COLO829 (cell line): ENCODE measurements around the gene TMEM212.
A peak's percentile ranks its signal among the peaks of the same experiment; 100 is the strongest.

Experiments used
- DNase-seq: peaks from one replicate; pipeline ENCODE4 v3.0.0; 2012; ENCODE audit warnings: low spot score

TMEM212 gene

GRCh38 chr3:171834461-171834801, 8.7 kb upstream of the TMEM212 start:
- DNase-seq, result no peak

- no peak for DNase-seq
Observed at GRCh38 chr3:171835116-171835515, 8.0 kb upstream of the TMEM212 start.

GRCh38 chr3:171835613-171836012, 7.5 kb upstream of the TMEM212 start:
- DNase-seq, result no peak

- DNase-seq, result no peak
Observed at GRCh38 chr3:171836855-171837254, 6.3 kb upstream of the TMEM212 start.

- DNase-seq, result no peak
Observed at GRCh38 chr3:171837698-171838097, 5.5 kb upstream of the TMEM212 start.

GRCh38 chr3:171838218-171838720, 4.9 kb upstream of the TMEM212 start:
- no peak for DNase-seq

GRCh38 chr3:171839270-171839669, 3.9 kb upstream of the TMEM212 start:
- DNase-seq, result no peak

GRCh38 chr3:171840445-171840810, 2.7 kb upstream of the TMEM212 start:
- no peak for DNase-seq

GRCh38 chr3:171840811-171841619, 2.1 kb upstream of the TMEM212 start:
- no peak for DNase-seq

- DNase-seq, result no peak
Observed at GRCh38 chr3:171841620-171842000, 1.5 kb upstream of the TMEM212 start.

GRCh38 chr3:171844873-171845272, 1.7 kb downstream of the TMEM212 start:
- DNase-seq, result no peak

- DNase-seq, result no peak
Observed at GRCh38 chr3:171845481-171846284, 2.5 kb downstream of the TMEM212 start.

- peak; percentile 48 for DNase-seq
Observed at GRCh38 chr3:171846597-171846996, 3.4 kb downstream of the TMEM212 start.

- DNase-seq, result no peak
Observed at GRCh38 chr3:171847133-171847532, 4.0 kb downstream of the TMEM212 start.

- DNase-seq, result no peak
Observed at GRCh38 chr3:171847595-171848259, 4.6 kb downstream of the TMEM212 start.

GRCh38 chr3:171849617-171850319, 6.6 kb downstream of the TMEM212 start:
- no peak for DNase-seq

GRCh38 chr3:171850320-171850959, 7.3 kb downstream of the TMEM212 start:
- no peak for DNase-seq

GRCh38 chr3:171850960-171851659, 8.0 kb downstream of the TMEM212 start:
- no peak for DNase-seq

GRCh38 chr3:171851660-171852058, 8.5 kb downstream of the TMEM212 start:
- no peak for DNase-seq

GRCh38 chr3:171854649-171855305, 11.6 kb downstream of the TMEM212 start:
- DNase-seq, result no peak
